GM12865 (cell line): Measurements from ENCODE around the gene TRIP13.
A peak's percentile ranks its signal among the peaks of the same experiment; 100 is the strongest.

Source experiments
- DNase-seq: peaks from one replicate; pipeline ENCODE4 v3.0.0; 2010; ENCODE audit warnings: low read depth
- H3K4me3 ChIP-seq: 2 replicates; pipeline ENCODE4 v1.5.1; 2011; ENCODE audit warnings: mild to moderate bottlenecking, low read depth, low read length, control low read depth
- CTCF ChIP-seq: IDR thresholded peaks from 2 replicates; pipeline ENCODE4 v1.5.1; 2011; ENCODE audit warnings: low read length, control low read depth, low read depth, inconsistent platforms; ENCODE audit not compliant: insufficient read depth; ENCODE audit errors: missing control alignments

Gene TRIP13

GRCh38 chr5:919356-920000, 26.8 kb downstream of the TRIP13 start:
- TF ChIP-seq CTCF: no peak
- H3K4me3 ChIP-seq: no peak overlapping the region
- DNase-seq: no peak

- no peak overlapping the region for H3K4me3 ChIP-seq
- no peak for TF ChIP-seq CTCF
- DNase-seq: no peak
Observed at GRCh38 chr5:920321-920720, 27.6 kb downstream of the TRIP13 start.

- TF ChIP-seq CTCF: no peak
- no peak for DNase-seq
- H3K4me3 ChIP-seq: no peak overlapping the region
Observed at GRCh38 chr5:921456-922435, 29.1 kb downstream of the TRIP13 start.

- no peak overlapping the region for H3K4me3 ChIP-seq
- TF ChIP-seq CTCF: no peak
- no peak for DNase-seq
Observed at GRCh38 chr5:922436-923280, 30.0 kb downstream of the TRIP13 start.

- TF ChIP-seq CTCF: peak; percentile 94
- DNase-seq: peak; percentile 78
- no peak overlapping the region for H3K4me3 ChIP-seq
Observed at GRCh38 chr5:923281-923873, 30.7 kb downstream of the TRIP13 start.

GRCh38 chr5:926417-927171, 33.9 kb downstream of the TRIP13 start:
- peak; percentile 19 for TF ChIP-seq CTCF
- DNase-seq: no peak
- no peak overlapping the region for H3K4me3 ChIP-seq
